K562 (cell line): ENCODE data around the gene DKK1. TPM values are rescaled to one million over a fixed set of nuclear protein-coding genes. Genes with fewer than 3 reads are reported as not detected.

Experiments
- ATAC-seq: fragments of 200-7000 bp; cut with Tn5 transposase; 3 replicates; pipeline ENCODE4 v1.9.1; 2020; ENCODE audit warnings: moderate library complexity
- BruUV-seq: library from RNA; stranded (reverse); fragments of 400-500 nt; replicated peaks from 2 replicates; lab custom pipeline; 2021; lab: Mats Ljungman, UMichigan
- CTCF ChIA-PET: fragments of 300-600 bp; formaldehyde crosslinking; extraction: SDS; loops from one replicate; lab custom pipeline; 2021; ENCODE audit warnings: low intra/inter-chr PET ratio; lab: Yijun Ruan, JAX
- POLR2A ChIA-PET: fragments of 300-600, 350-650 bp; sonication (Branson Sonifier 250); formaldehyde crosslinking; extraction: SDS; loops from one replicate; lab custom pipeline; 2021; ENCODE audit warnings: antibody characterized with exemption, inconsistent platforms; lab: Yijun Ruan, JAX
- DNase-seq, 4 experiments: peaks; one replicate each; pipeline versions ENCODE4 v3.0.0 to v3.0.0-alpha.2; 2011 to 2018; ENCODE audit warnings: low spot score in 3 of 4, mixed read lengths in 3 of 4; ENCODE audit errors: extremely low read depth in 1 of 4
- FAIRE-seq: peaks from 2 replicates; lab custom pipeline; 2011; peaks lifted over from hg19 to GRCh38; lab: Jason Lieb, UNC
- H2AFZ ChIP-seq: 2 replicates; pipeline ENCODE4 v1.6.0; 2011; ENCODE audit warnings: low read depth, low read length, control low read depth, inconsistent platforms
- H3K27ac ChIP-seq: fragments of 200-600 bp; 3 replicates; pipeline ENCODE4 v1.8.0; 2011; ENCODE audit warnings: low read depth, mild to moderate bottlenecking, control low read depth, inconsistent platforms, low read length, moderate library complexity, mixed read lengths; ENCODE audit errors: extremely low read depth
- H3K27me3 ChIP-seq, 2 experiments: fragments of 300-600 bp in 1 of 2; 2 replicates in 1 of 2; 3 replicates in 1 of 2; pipeline versions ENCODE4 v1.6.0 to v1.8.0; 2011; ENCODE audit warnings: inconsistent platforms in 2 of 2, low read length in 2 of 2, mild to moderate bottlenecking in 1 of 2, mixed read lengths in 1 of 2, moderate library complexity in 1 of 2; ENCODE audit not compliant: control insufficient read depth in 2 of 2, insufficient read depth in 2 of 2
- H3K36me3 ChIP-seq: fragments of 300-600 bp; 3 replicates; pipeline ENCODE4 v1.8.0; 2011; ENCODE audit warnings: mild to moderate bottlenecking, low read length, inconsistent platforms; ENCODE audit not compliant: control insufficient read depth, insufficient read depth
- H3K4me1 ChIP-seq, 2 experiments: fragments of 200-600 bp in 1 of 2; replicated peaks in 1 of 2; 2 replicates in 1 of 2; 3 replicates in 1 of 2; pipeline versions ENCODE4 v1.5.1 to v1.8.0; 2011; ENCODE audit warnings: inconsistent platforms in 2 of 2, low read length in 2 of 2, mild to moderate bottlenecking in 1 of 2, mixed read lengths in 1 of 2, moderate library complexity in 1 of 2; ENCODE audit not compliant: control insufficient read depth in 2 of 2, insufficient read depth in 2 of 2
- H3K4me2 ChIP-seq: 2 replicates; pipeline ENCODE4 v1.6.1; 2011; ENCODE audit warnings: low read length, control low read depth, inconsistent platforms, mixed read lengths; ENCODE audit not compliant: insufficient read depth
- H3K4me3 ChIP-seq: fragments of 200-600 bp; sonication (generic), shearing (Covaris generic); 2 replicates; pipeline ENCODE4 v1.5.1; 2016; ENCODE audit warnings: control low read depth, inconsistent platforms
- H3K79me2 ChIP-seq: fragments of 200-600 bp; 3 replicates; pipeline ENCODE4 v1.8.0; 2011; ENCODE audit warnings: low read length, inconsistent platforms; ENCODE audit not compliant: control insufficient read depth, insufficient read depth
- H3K9ac ChIP-seq, 2 experiments: 2 replicates each; pipeline versions ENCODE4 v1.6.0 to v1.6.1; 2011; ENCODE audit warnings: low read depth in 2 of 2, low read length in 2 of 2, control low read depth in 1 of 2, inconsistent platforms in 1 of 2, mild to moderate bottlenecking in 1 of 2, mixed read lengths in 1 of 2; ENCODE audit not compliant: insufficient read depth in 1 of 2
- H3K9me1 ChIP-seq: one replicate; pipeline ENCODE4 v1.6.0; 2011; ENCODE audit warnings: inconsistent platforms, mild to moderate bottlenecking, low read length, moderate library complexity; ENCODE audit not compliant: control insufficient read depth, insufficient read depth
- H3K9me3 ChIP-seq: replicated peaks from 2 replicates; pipeline ENCODE4 v1.5.1; 2011; ENCODE audit warnings: low read depth, low read length, inconsistent platforms; ENCODE audit not compliant: control insufficient read depth, insufficient read depth
- H4K20me1 ChIP-seq: replicated peaks from 2 replicates; pipeline ENCODE4 v1.6.1; 2011; ENCODE audit warnings: low read length, inconsistent platforms, mixed read lengths; ENCODE audit not compliant: control insufficient read depth, insufficient read depth
- GABPA ChIP-seq: fragments of 200-800 bp; sonication (Bioruptor generic); conservative IDR thresholded peaks from 2 replicates; pipeline ENCODE4 v1.6.1; 2016; ENCODE audit warnings: low read depth, missing genetic modification characterization, missing compliant biosample characterization
- GATA2 ChIP-seq: sonication (generic); formaldehyde crosslinking; IDR thresholded peaks from 2 replicates; pipeline ENCODE4 v1.4.0; 2020; ENCODE audit warnings: mild to moderate bottlenecking, missing genetic modification reagents
- MCM2 ChIP-seq: fragments of 450-650 bp; IDR thresholded peaks from 2 replicates; pipeline ENCODE4 v1.6.1; 2017; ENCODE audit warnings: low read depth, mild to moderate bottlenecking
- MCM3 ChIP-seq: fragments of 450-650 bp; IDR thresholded peaks from 2 replicates; pipeline ENCODE4 v1.6.1; 2016
- MYC ChIP-seq, 2 experiments: fragments of 250-450 bp in 1 of 2; sonication (Bioruptor Pico) in 1 of 2; IDR thresholded peaks; 2 replicates each; pipeline versions ENCODE4 v1.5.1 to v1.6.1; 2012 to 2021; ENCODE audit warnings: low read depth in 2 of 2, borderline replicate concordance in 1 of 2, improper control_type of control experiment in 1 of 2, low read length in 1 of 2, mild to moderate bottlenecking in 1 of 2, moderate library complexity in 1 of 2
- RAD21 ChIP-seq, 2 experiments: fragments of 250-450 bp in 1 of 2; fragments of 450-650 bp in 1 of 2; sonication (Bioruptor Pico) in 1 of 2; formaldehyde crosslinking in 1 of 2; IDR thresholded peaks in 1 of 2; conservative IDR thresholded peaks in 1 of 2; 2 replicates each; pipeline versions ENCODE4 v1.4.0 to v1.8.0; 2020 to 2022; ENCODE audit warnings: mild to moderate bottlenecking in 2 of 2, moderate library complexity in 1 of 2
- WGBS: fragments of 100-300 bp; shearing (Covaris generic); methylation state at CpG from one replicate; pipeline ENCODE4 v1.1.6; 2016; ENCODE audit warnings: low coverage, mixed read lengths; ENCODE audit not compliant: insufficient coverage; ENCODE audit errors: missing lambda C conversion rate; 5-methylcytosine and 5-hydroxymethylcytosine counted together
- in situ Hi-C: fragments of 300-500 bp; cut with MboI; formaldehyde crosslinking; loops from 4 replicates; pipeline ENCODE4 v1.15.0; 2018; ENCODE audit warnings: inconsistent platforms, mixed read lengths
- intact Hi-C: fragments of 100-400 bp; cut with micrococcal nuclease; formaldehyde crosslinking; loops from 2 replicates; pipeline ENCODE4 v1.14.2; 2022
- polyA plus RNA-seq, 8 experiments: library from polyadenylated mRNA; depleted of rRNA in 4 of 8; stranded (reverse) in 5 of 8; unstranded in 3 of 8; fragments of >200 nt; fragmentation: Nextera tagmentation in 2 of 8; fragmentation: Illumina TruSeq in 1 of 8; extraction: Ambion mirVana in 2 of 8; extraction: Trizol in 1 of 8; gene quantifications; 2 replicates each; pipeline versions ENCODE4 v1.2.1 to v1.2.3, GENCODE V29; 2011 to 2014; ENCODE audit warnings: inconsistent platforms in 1 of 8, missing spikeins in 1 of 8
- total RNA-seq, 7 experiments: library from RNA; depleted of rRNA in 6 of 7; stranded (reverse); fragments of >200 nt in 6 of 7; fragmentation: Illumina TruSeq in 2 of 7; extraction: Trizol in 2 of 7; gene quantifications; 2 replicates each; pipeline versions ENCODE4 v1.2.1 to v1.2.3, GENCODE V29; 2011 to 2021; ENCODE audit warnings: low replicate concordance in 1 of 7
- TF ChIP-seq, protein P1 (sequence below): fragments of 250-450 bp; sonication (Bioruptor Pico); IDR thresholded peaks from 2 replicates; pipeline ENCODE4 v1.5.0; 2021
- TF ChIP-seq, protein P2 (sequence below): sonication (generic); formaldehyde crosslinking; IDR thresholded peaks from 2 replicates; pipeline ENCODE4 v1.8.1; 2023; ENCODE audit warnings: mild to moderate bottlenecking, missing genetic modification reagents

Gene DKK1
- total and polyA plus RNA-seq, 9 of the 15 experiments (the other 6 are each of a cell fraction or from before 2014, with no cell fraction given), result 0.13 TPM; not detected in 8

DNA sequence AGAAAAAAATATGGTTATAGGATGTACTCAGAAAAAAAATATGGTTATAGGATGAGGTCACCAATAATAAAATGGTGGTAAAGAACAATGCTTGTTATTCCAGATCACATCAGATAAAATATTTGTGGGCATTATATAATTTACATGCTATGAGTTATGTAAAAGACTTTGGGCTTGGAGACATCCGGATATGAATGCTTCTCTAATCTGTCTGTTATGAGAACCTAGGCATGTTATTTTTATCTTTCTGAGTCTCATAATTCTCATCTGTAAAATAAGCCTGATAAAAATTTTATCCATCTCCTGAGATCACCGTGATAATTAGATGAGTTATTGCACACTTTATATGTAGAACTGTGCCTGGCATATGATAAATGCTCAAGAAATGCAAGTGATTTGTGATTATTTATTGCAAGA, 37.8 kb downstream of the DKK1 start:
- H3K79me2 ChIP-seq, result no peaks in the 10 kb centered on the region
- TF ChIP-seq MCM3 (no peak), GABPA (tag) (no peak), GATA2 (CRISPR knock-in tag) (no peak)
- H3K27ac ChIP-seq, result no peak overlapping the region
- no peak overlapping the region for H3K4me2 ChIP-seq
- no peak overlapping the region for H3K4me3 ChIP-seq
- DNase-seq (no peak), ATAC-seq (no peak), FAIRE-seq (no peak)
- H4K20me1 ChIP-seq, result no peaks in the 10 kb centered on the region
- no peak overlapping the region for H3K9ac ChIP-seq
- intact Hi-C loops (no loop called here), in situ Hi-C loops (no loop called here)
- ChIA-PET CTCF (no interaction called here), POLR2A (no interaction called here)
- no peaks in the 10 kb centered on the region for H3K27me3 ChIP-seq
- no peaks in the 10 kb centered on the region for H3K9me1 ChIP-seq
- H3K36me3 ChIP-seq, result no peaks in the 10 kb centered on the region
- WGBS, result 0% methylated on average over 2 of the region's 2 CpGs
- BruUV-seq, result no TSS peak
- H3K9me3 ChIP-seq, result peaks cover 2% of the 10 kb centered on the region; the same call in 1 of the 2 replicates
- H3K4me1 ChIP-seq, result no peaks in the 10 kb centered on the region
- no peak overlapping the region for H2AFZ ChIP-seq

DNA sequence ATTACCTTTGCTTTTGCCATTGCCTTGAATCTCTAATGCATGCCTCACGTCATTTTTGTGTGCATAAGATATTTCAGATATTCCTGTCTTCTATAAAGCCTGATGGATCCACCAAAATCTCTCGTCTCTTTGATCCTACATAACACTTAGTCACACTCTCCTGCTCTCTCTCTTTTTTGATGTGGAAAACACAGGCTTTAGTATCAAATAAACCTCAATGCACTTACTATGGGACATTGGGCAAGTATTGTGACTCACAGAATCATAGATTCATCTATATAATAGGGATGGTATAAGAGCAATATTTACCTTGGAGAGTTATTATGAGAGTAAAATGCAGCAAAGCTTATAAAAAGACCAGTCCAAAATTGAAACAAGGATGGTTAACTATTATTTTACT, 39.1 kb downstream of the DKK1 start:
- H4K20me1 ChIP-seq, result no peaks in the 10 kb centered on the region
- no peak overlapping the region for H3K9ac ChIP-seq
- POLR2A ChIA-PET, result no interaction called here
- H3K36me3 ChIP-seq, result no peaks in the 10 kb centered on the region
- no peaks in the 10 kb centered on the region for H3K79me2 ChIP-seq
- H3K9me3 ChIP-seq, result peaks cover 2% of the 10 kb centered on the region; the same call in 1 of the 2 replicates
- H3K27ac ChIP-seq, result no peak overlapping the region
- 0% methylated on average over 2 of the region's 2 CpGs for WGBS
- ATAC-seq (no peak), DNase-seq (no peak), FAIRE-seq (no peak)
- H3K9me1 ChIP-seq, result no peaks in the 10 kb centered on the region
- H3K4me1 ChIP-seq, result no peaks in the 10 kb centered on the region
- CTCF ChIA-PET, result no interaction called here
- no peaks in the 10 kb centered on the region for H3K27me3 ChIP-seq
- TF ChIP-seq MCM2, result no peak
- no peak for TF ChIP-seq MYC (IDR thresholded peaks at IDR 0.05; ENCODE audit: low read depth, low read length)
- TF ChIP-seq MYC (CRISPR knock-in tag; IDR thresholded peaks at IDR 0.05; ENCODE audit: borderline replicate concordance, low read depth), result no peak
- TF ChIP-seq, protein P1, sequence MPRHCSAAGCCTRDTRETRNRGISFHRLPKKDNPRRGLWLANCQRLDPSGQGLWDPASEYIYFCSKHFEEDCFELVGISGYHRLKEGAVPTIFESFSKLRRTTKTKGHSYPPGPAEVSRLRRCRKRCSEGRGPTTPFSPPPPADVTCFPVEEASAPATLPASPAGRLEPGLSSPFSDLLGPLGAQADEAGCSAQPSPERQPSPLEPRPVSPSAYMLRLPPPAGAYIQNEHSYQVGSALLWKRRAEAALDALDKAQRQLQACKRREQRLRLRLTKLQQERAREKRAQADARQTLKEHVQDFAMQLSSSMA (CRISPR knock-in tag), result no peak
- TF ChIP-seq RAD21 (CRISPR knock-in tag; conservative IDR thresholded peaks at IDR 0.05 in 1 of 2, IDR thresholded peaks at IDR 0.05 in 1 of 2), result no peak
- TF ChIP-seq, protein P2, sequence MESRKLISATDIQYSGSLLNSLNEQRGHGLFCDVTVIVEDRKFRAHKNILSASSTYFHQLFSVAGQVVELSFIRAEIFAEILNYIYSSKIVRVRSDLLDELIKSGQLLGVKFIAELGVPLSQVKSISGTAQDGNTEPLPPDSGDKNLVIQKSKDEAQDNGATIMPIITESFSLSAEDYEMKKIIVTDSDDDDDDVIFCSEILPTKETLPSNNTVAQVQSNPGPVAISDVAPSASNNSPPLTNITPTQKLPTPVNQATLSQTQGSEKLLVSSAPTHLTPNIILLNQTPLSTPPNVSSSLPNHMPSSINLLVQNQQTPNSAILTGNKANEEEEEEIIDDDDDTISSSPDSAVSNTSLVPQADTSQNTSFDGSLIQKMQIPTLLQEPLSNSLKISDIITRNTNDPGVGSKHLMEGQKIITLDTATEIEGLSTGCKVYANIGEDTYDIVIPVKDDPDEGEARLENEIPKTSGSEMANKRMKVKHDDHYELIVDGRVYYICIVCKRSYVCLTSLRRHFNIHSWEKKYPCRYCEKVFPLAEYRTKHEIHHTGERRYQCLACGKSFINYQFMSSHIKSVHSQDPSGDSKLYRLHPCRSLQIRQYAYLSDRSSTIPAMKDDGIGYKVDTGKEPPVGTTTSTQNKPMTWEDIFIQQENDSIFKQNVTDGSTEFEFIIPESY (CRISPR knock-in tag), result no peak
- H3K4me2 ChIP-seq, result no peak overlapping the region
- no peak overlapping the region for H2AFZ ChIP-seq
- in situ Hi-C loops, result no loop called here
- H3K4me3 ChIP-seq, result no peak overlapping the region
- no TSS peak for BruUV-seq
- intact Hi-C loops, result no loop called here
